Parathyroid adenoma (tissue), 2 donors: ENCODE data around the gene PPP6R1.

Experiments used
- H2AFZ ChIP-seq: fragments of 300-600 bp; sonication (generic); one replicate; pipeline ENCODE4 v1.7.0; 2017; ENCODE audit warnings: antibody characterized with exemption, mild to moderate bottlenecking
- H3K27ac ChIP-seq: fragments of 300-600 bp; sonication (generic); one replicate; pipeline ENCODE4 v1.7.0; 2017
- H3K27me3 ChIP-seq: fragments of 300-600 bp; sonication (generic); one replicate; pipeline ENCODE4 v1.7.0; 2017; ENCODE audit warnings: low read length; ENCODE audit not compliant: control insufficient read depth, insufficient read depth
- H3K36me3 ChIP-seq: fragments of 300-600 bp; sonication (generic); one replicate; pipeline ENCODE4 v1.7.0; 2017; ENCODE audit warnings: low read length; ENCODE audit not compliant: control insufficient read depth, insufficient read depth
- H3K4me1 ChIP-seq: fragments of 300-600 bp; sonication (generic); one replicate; pipeline ENCODE4 v1.7.0; 2017; ENCODE audit warnings: control low read depth
- H3K4me2 ChIP-seq: fragments of 300-600 bp; sonication (generic); one replicate; pipeline ENCODE4 v1.7.0; 2017; ENCODE audit warnings: low read length
- H3K4me3 ChIP-seq: fragments of 300-600 bp; sonication (generic); one replicate; pipeline ENCODE4 v1.7.0; 2017; ENCODE audit warnings: low read depth, low read length
- H3K79me2 ChIP-seq: fragments of 300-600 bp; sonication (generic); one replicate; pipeline ENCODE4 v1.7.0; 2017; ENCODE audit warnings: control low read depth
- H3K9ac ChIP-seq: fragments of 300-600 bp; sonication (generic); one replicate; pipeline ENCODE4 v1.7.0; 2017; ENCODE audit warnings: mild to moderate bottlenecking
- H3K9me3 ChIP-seq: fragments of 300-600 bp; sonication (generic); one replicate; pipeline ENCODE4 v1.7.0; 2017; ENCODE audit warnings: low read length; ENCODE audit not compliant: control insufficient read depth
- TF ChIP-seq, protein P1 (sequence below): fragments of 300-600 bp; sonication (generic); IDR thresholded peaks from one replicate; pipeline ENCODE4 v1.7.0; 2017; ENCODE audit warnings: antibody characterized with exemption, mild to moderate bottlenecking
- donor health status: primary hyperparathyroidism.

PPP6R1 gene

DNA sequence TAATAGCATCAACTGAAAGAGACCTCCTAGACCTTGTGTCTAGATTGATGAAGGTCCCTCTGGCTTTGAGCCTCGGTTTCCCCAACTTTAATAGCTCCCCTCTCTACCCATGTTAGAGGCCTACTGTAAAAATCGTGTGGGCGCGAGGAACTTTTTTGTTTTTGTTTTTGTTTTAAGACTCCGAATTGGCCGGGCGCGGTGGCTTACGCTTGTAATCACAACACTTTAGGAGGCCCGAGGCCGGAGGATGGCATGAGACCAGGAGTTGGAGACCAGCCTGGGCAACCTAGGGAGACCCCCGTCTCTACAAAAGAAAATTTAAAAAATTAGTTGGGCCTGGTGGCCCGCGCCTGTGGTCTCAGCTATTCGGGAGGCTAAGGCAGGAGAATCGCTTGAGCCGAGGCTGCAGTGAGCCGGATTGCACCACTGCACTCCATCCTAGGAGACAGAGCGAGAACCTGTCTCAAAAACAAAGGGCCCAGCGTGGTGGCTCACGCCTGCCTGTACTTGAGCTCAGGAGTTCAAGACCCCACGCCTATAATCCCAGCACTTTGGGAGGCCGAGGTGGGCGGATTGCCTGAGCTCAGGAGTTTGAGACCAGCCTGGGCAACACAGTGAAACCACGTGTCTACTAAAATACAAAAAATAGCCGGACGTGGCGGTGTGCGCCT, 858 bp upstream of the PPP6R1 start:
- Histone ChIP-seq H3K27me3 (no peaks in the 10 kb centered on the region), H3K27ac (peak overlapping the region; percentile 81), H3K9me3 (no peaks in the 10 kb centered on the region), H2AFZ (peak overlapping the region; percentile 77), H3K36me3 (no peaks in the 10 kb centered on the region), H3K4me3 (peak overlapping the region; percentile 82), H3K4me2 (peak overlapping the region; percentile 93), H3K79me2 (peaks cover 37% of the 10 kb centered on the region), H3K9ac (peak overlapping the region; percentile 0), H3K4me1 (peaks cover 15% of the 10 kb centered on the region)
- TF ChIP-seq, protein P1, sequence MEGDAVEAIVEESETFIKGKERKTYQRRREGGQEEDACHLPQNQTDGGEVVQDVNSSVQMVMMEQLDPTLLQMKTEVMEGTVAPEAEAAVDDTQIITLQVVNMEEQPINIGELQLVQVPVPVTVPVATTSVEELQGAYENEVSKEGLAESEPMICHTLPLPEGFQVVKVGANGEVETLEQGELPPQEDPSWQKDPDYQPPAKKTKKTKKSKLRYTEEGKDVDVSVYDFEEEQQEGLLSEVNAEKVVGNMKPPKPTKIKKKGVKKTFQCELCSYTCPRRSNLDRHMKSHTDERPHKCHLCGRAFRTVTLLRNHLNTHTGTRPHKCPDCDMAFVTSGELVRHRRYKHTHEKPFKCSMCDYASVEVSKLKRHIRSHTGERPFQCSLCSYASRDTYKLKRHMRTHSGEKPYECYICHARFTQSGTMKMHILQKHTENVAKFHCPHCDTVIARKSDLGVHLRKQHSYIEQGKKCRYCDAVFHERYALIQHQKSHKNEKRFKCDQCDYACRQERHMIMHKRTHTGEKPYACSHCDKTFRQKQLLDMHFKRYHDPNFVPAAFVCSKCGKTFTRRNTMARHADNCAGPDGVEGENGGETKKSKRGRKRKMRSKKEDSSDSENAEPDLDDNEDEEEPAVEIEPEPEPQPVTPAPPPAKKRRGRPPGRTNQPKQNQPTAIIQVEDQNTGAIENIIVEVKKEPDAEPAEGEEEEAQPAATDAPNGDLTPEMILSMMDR, result no peak

DNA sequence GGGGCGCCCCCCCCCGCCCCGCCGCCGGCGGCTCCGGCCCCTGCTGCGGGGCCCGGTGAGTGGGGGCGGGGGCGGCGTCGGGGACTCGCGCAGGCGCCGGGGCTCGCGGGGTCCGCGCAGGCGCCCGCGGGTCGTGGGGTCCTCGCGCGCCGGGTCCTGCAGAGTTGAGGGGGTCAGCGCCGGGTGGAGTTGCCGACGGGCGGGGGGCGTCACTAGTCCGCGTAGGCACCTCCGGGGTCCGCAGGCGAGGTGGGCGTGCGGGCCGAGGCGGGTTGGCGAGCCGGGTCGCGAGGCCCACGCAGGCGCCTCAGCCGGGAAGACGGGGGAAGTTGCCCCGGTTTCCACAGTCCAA, 365 bp downstream of the PPP6R1 start:
- TF ChIP-seq, protein P1, result no peak
- peak overlapping the region; percentile 81 for H3K27ac ChIP-seq
- H3K4me1 ChIP-seq, result peaks cover 15% of the 10 kb centered on the region
- peaks cover 48% of the 10 kb centered on the region for H3K79me2 ChIP-seq
- H3K9ac ChIP-seq, result peak overlapping the region; percentile 96
- H3K4me3 ChIP-seq, result peak overlapping the region; percentile 82
- H3K36me3 ChIP-seq, result no peaks in the 10 kb centered on the region
- no peaks in the 10 kb centered on the region for H3K27me3 ChIP-seq
- H3K9me3 ChIP-seq, result no peaks in the 10 kb centered on the region
- peak overlapping the region; percentile 85 for H2AFZ ChIP-seq
- peak overlapping the region; percentile 56 for H3K4me2 ChIP-seq

DNA sequence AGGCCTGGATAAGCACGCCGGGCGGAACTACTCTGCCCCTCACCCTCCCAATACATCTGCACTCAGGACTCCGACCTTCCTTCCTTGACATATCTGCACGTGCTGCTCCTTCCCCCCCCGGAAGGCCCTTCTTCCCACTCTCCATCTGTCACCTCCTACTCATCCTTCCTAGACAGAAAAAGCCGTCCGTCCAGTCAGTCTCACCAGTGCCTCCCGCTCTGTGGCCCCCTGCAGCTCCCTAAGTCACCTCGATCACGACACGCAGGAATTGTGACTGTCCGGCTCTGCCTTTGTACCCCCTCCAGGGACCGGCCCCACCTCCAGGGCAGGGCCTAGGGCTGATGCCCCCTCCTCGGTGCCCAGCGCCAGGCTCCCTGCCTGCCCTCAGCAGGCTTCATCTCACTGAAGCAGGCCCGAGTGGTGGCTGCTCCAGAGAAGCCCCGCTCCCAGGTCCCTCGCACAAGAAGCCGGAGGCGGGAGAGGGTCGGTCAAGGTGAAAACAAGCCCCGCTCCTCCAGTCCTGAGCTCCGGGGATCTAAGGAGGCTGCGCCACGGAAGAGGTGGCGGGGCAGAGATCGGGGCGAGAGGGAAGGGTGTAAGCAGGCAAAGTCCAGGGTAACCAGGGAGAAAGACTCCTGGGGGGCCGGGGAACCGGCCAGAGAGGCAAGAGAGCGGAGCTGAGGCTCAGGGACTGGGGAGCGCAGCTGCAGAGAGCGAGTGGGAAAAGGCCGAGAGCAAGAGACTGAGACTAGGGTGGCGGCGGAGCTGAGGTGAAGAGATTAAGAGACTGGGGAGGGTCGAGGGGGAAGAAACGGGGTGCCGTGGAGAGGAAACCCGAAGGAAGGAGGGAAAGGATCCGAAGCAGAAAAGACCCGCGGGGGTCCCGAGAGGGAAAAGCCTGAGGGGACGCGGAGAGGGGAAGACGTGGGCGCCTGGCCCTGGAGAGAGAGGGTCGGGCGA, 1.1 kb downstream of the PPP6R1 start:
- Histone ChIP-seq H2AFZ (no peak overlapping the region), H3K9ac (peak overlapping the region; percentile 84), H3K27ac (peak overlapping the region; percentile 50), H3K4me1 (peaks cover 15% of the 10 kb centered on the region), H3K4me3 (peak overlapping the region; percentile 60), H3K27me3 (no peaks in the 10 kb centered on the region), H3K79me2 (peaks cover 48% of the 10 kb centered on the region), H3K36me3 (no peaks in the 10 kb centered on the region), H3K4me2 (peak overlapping the region; percentile 95), H3K9me3 (no peaks in the 10 kb centered on the region)
- TF ChIP-seq, protein P1, result no peak

DNA sequence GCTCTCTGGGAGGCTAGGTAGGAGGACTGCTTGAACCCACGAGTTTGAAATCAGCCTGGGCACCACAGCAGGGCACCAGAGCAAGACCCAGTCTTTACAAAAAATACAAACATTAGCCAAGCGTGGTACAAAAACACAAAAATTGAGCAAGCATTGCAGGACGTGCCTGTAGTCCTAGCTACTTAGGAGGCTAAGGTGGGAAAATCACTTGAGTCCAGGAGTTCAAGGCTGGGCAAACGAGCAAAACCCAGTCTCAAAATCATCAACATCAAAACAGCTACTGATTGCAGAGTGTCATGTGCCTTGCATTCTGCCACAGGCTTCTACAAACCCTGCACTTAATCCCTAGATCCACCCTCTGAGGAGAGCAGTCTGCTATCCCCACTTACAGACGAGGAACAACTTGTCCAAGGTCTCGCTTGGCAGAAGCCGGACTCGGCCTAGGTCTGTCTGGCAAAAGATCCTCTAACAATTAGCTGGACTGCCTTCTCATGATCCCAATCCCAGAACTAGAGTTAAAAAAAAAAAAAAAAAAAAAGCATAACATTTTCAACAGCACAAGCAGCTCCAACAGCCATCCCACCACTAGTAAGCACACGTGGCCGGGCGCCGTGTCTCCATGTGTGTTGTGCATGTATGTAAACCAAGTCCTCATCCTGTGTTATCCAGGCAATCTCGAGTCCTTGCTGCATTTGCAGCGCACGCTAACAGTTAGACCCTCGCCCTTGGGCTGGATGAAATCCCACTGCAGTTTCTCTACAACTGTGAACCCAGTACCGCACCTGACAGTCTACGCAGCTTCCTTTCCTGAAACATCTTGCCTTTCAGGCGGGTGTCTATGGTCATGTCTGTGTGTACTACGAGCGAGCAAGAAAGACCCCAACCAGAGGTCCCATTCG, 2.0 kb downstream of the PPP6R1 start:
- Histone ChIP-seq H3K4me2 (peak overlapping the region; percentile 95), H3K9ac (no peak overlapping the region), H3K36me3 (no peaks in the 10 kb centered on the region), H3K4me3 (peak overlapping the region; percentile 60), H3K27me3 (no peaks in the 10 kb centered on the region), H3K4me1 (peaks cover 15% of the 10 kb centered on the region), H3K27ac (no peak overlapping the region), H3K79me2 (peaks cover 51% of the 10 kb centered on the region), H3K9me3 (no peaks in the 10 kb centered on the region), H2AFZ (no peak overlapping the region)
- TF ChIP-seq, protein P1, result no peak
